PC-3 (cell line): Measurements from ENCODE around the gene SRSF2. TPM values are rescaled to one million over a fixed set of nuclear protein-coding genes. Genes with fewer than 3 reads are reported as not detected.

Experiments
- ATAC-seq: fragments of 200-7000 bp; cut with Tn5 transposase; 2 replicates; pipeline ENCODE4 v1.9.1; 2020; ENCODE audit warnings: mild to moderate bottlenecking, moderate library complexity
- BruUV-seq: library from RNA; stranded (reverse); fragments of 400-500 nt; replicated peaks from 2 replicates; lab custom pipeline; 2021; lab: Mats Ljungman, UMichigan
- CTCF ChIA-PET: fragments of 300-600 bp; sonication (Branson Sonifier 250); formaldehyde crosslinking; loops from one replicate; lab custom pipeline; 2022; ENCODE audit warnings: antibody characterized with exemption; lab: Charles Lee
- POLR2A ChIA-PET: fragments of 300-600 bp; sonication (Branson Sonifier 250); formaldehyde crosslinking; loops from one replicate; lab custom pipeline; 2022; ENCODE audit warnings: antibody characterized with exemption; ENCODE audit not compliant: unreplicated experiment; lab: Charles Lee
- DNase-seq: peaks from one replicate; pipeline ENCODE4 v3.0.0-alpha.2; 2015
- H2AFZ ChIP-seq: fragments of 300-600 bp; sonication (generic); 2 replicates; pipeline ENCODE4 v1.6.0; 2016; ENCODE audit warnings: antibody characterized with exemption, low read length
- H3F3A ChIP-seq: fragments of 300-600 bp; sonication (generic); one replicate; pipeline ENCODE4 v1.6.0; 2017; ENCODE audit warnings: antibody characterized with exemption, low read length, control low read depth, mild to moderate bottlenecking; ENCODE audit not compliant: unreplicated experiment
- H3K27ac ChIP-seq: fragments of 300-600 bp; sonication (generic); 2 replicates; pipeline ENCODE4 v1.5.1; 2016; ENCODE audit warnings: mild to moderate bottlenecking, low read length
- H3K27me3 ChIP-seq: fragments of 300-600 bp; sonication (generic); 2 replicates; pipeline ENCODE4 v1.6.1; 2016; ENCODE audit warnings: low read length, mixed read lengths
- H3K36me3 ChIP-seq: fragments of 300-600 bp; sonication (generic); 2 replicates; pipeline ENCODE4 v1.6.1; 2016; ENCODE audit warnings: low read depth, mixed run types, low read length, mixed read lengths
- H3K4me1 ChIP-seq: fragments of 300-600 bp; sonication (generic); 2 replicates; pipeline ENCODE4 v1.5.1; 2016; ENCODE audit warnings: low read length; ENCODE audit not compliant: insufficient read depth
- H3K4me2 ChIP-seq: fragments of 300-600 bp; sonication (generic); 2 replicates; pipeline ENCODE4 v1.6.0; 2016; ENCODE audit warnings: low read length
- H3K4me3 ChIP-seq: fragments of 300-600 bp; sonication (generic); 2 replicates; pipeline ENCODE4 v1.5.1; 2016; ENCODE audit warnings: mild to moderate bottlenecking, low read length, mixed read lengths
- H3K79me2 ChIP-seq: fragments of 300-600 bp; sonication (generic); 2 replicates; pipeline ENCODE4 v1.6.1; 2017; ENCODE audit warnings: low read length, mixed read lengths
- H3K9ac ChIP-seq: fragments of 300-600 bp; sonication (generic); 2 replicates; pipeline ENCODE4 v1.6.0; 2016; ENCODE audit warnings: mild to moderate bottlenecking, low read length
- H3K9me2 ChIP-seq: fragments of 300-600 bp; sonication (generic); replicated peaks from 2 replicates; pipeline ENCODE4 v1.6.1; 2016; ENCODE audit warnings: mixed run types, low read length, mixed read lengths
- H3K9me3 ChIP-seq: fragments of 300-600 bp; sonication (generic); 2 replicates; pipeline ENCODE4 v1.6.1; 2016; ENCODE audit warnings: low read length, mixed read lengths
- H4K20me1 ChIP-seq: fragments of 300-600 bp; sonication (generic); 2 replicates; pipeline ENCODE4 v1.6.1; 2016; ENCODE audit warnings: low read length, mixed read lengths
- EZH2 ChIP-seq: fragments of 300-600 bp; sonication (generic); IDR thresholded peaks from one replicate; pipeline ENCODE4 v1.6.1; 2017; ENCODE audit warnings: antibody characterized with exemption, mild to moderate bottlenecking, low read length; ENCODE audit not compliant: unreplicated experiment
- EZH2phosphoT487 ChIP-seq: fragments of 300-600 bp; sonication (generic); IDR thresholded peaks from 2 replicates; pipeline ENCODE4 v1.6.1; 2018; ENCODE audit warnings: mild to moderate bottlenecking, antibody characterized with exemption, low read length, borderline replicate concordance
- intact Hi-C: fragments of 100-400 bp; cut with micrococcal nuclease; formaldehyde crosslinking; loops from 2 replicates; pipeline ENCODE4 v1.9.0; 2023
- total RNA-seq: library from RNA; depleted of rRNA; stranded (reverse); fragments of >200 nt; gene quantifications from 2 replicates; pipeline ENCODE4 v1.2.3, GENCODE V29; 2014
- TF ChIP-seq, protein P1 (sequence below): fragments of 300-600 bp; sonication (generic); conservative IDR thresholded peaks from 2 replicates; pipeline ENCODE4 v1.5.1; 2017; ENCODE audit warnings: antibody characterized with exemption, low read depth, mild to moderate bottlenecking, low read length

The SRSF2 gene
- total RNA-seq, 1 experiment from 2014 or later = 859 TPM

DNA sequence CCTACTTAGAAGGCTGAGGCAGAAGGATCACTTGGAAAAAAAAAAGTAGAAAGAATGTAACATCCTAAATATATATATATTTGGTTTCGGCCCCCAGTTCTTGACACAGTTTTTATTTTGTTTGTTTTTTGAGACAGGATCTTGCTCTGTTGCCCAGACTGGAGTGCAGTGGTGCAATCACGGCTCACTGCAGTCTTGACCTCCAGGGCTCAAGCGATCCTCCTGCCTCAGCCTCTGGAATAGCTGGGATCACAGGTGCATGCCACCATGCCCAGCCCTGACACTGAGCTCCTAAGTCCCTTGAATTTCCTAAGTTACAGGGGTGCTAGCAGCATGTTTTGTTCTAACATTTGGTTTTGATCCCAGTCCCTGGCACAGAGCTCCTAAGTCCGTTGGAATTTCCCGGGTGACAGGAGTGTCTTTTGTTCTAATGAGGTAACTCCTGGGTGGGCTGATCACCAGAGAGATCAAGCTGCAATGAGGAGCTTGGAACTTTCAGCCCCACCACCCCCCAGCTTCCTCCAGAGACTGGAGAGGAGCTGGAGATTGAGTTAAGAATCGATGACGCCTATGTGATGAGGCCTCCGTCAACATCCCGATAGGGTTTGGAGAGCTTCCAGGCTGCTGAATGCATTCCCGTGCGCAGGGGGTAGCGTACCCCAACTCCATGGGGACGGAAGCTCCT is 46.4 kb downstream of the SRSF2 start:
- no peak overlapping the region for H3K4me2 ChIP-seq
- H3K4me3 ChIP-seq = no peak overlapping the region
- H3K9me3 ChIP-seq = no peaks in the 10 kb centered on the region
- H3K27ac ChIP-seq = no peak overlapping the region
- no peak overlapping the region for H3K9ac ChIP-seq
- no peaks in the 10 kb centered on the region for H4K20me1 ChIP-seq
- ATAC-seq (no peak), DNase-seq (no peak)
- H3K9me2 ChIP-seq = no peaks in the 10 kb centered on the region
- ChIA-PET POLR2A (interaction anchor here (0.5 kb wide), 1 partner anchor 112 kb away, joined by 3 read pairs; no protein-coding TSS in a partner anchor), CTCF (interaction anchor here (1.8 kb wide), 1 partner anchor 9 kb away, joined by 6 read pairs; no protein-coding TSS in a partner anchor)
- BruUV-seq = no TSS peak
- no peaks in the 10 kb centered on the region for H3K27me3 ChIP-seq
- no peak overlapping the region for H2AFZ ChIP-seq
- intact Hi-C loops = no loop called here
- no peaks in the 10 kb centered on the region for H3K79me2 ChIP-seq
- H3F3A ChIP-seq = no peaks in the 10 kb centered on the region
- H3K4me1 ChIP-seq = peaks cover 17% of the 10 kb centered on the region
- H3K36me3 ChIP-seq = no peaks in the 10 kb centered on the region
- TF ChIP-seq, protein P1, sequence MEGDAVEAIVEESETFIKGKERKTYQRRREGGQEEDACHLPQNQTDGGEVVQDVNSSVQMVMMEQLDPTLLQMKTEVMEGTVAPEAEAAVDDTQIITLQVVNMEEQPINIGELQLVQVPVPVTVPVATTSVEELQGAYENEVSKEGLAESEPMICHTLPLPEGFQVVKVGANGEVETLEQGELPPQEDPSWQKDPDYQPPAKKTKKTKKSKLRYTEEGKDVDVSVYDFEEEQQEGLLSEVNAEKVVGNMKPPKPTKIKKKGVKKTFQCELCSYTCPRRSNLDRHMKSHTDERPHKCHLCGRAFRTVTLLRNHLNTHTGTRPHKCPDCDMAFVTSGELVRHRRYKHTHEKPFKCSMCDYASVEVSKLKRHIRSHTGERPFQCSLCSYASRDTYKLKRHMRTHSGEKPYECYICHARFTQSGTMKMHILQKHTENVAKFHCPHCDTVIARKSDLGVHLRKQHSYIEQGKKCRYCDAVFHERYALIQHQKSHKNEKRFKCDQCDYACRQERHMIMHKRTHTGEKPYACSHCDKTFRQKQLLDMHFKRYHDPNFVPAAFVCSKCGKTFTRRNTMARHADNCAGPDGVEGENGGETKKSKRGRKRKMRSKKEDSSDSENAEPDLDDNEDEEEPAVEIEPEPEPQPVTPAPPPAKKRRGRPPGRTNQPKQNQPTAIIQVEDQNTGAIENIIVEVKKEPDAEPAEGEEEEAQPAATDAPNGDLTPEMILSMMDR = no peak
- TF ChIP-seq EZH2 (no peak), EZH2phosphoT487 (no peak)

DNA sequence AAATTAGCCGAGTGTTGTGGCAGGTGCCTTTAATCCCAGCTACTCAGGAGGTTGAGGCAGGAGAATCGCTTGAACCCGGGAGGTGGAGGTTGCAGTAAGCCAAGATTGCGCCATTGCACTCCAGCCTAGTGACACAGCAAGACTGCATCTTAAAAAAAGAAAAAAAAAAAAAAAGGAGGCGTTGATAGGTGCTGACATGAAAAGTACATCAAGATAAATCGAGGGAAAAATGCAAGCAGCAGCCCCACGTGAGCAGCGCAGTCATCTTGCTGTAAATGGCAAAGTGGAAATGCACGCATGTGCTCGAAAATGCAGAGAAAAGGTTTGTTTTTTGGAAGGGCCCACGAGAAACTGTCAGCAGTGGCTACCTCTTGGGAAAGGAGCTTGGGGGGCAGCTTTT is 47.3 kb downstream of the SRSF2 start:
- H3K4me3 ChIP-seq = no peak overlapping the region
- no peak for TF ChIP-seq EZH2
- no peak for TF ChIP-seq EZH2phosphoT487
- TF ChIP-seq, protein P1 = no peak
- DNase-seq = no peak
- H3F3A ChIP-seq = no peaks in the 10 kb centered on the region
- no TSS peak for BruUV-seq
- H2AFZ ChIP-seq = no peak overlapping the region
- no peaks in the 10 kb centered on the region for H3K9me2 ChIP-seq
- H3K27me3 ChIP-seq = no peaks in the 10 kb centered on the region
- H3K4me1 ChIP-seq = peaks cover 17% of the 10 kb centered on the region
- no peaks in the 10 kb centered on the region for H4K20me1 ChIP-seq
- no peaks in the 10 kb centered on the region for H3K9me3 ChIP-seq
- no peak overlapping the region for H3K4me2 ChIP-seq
- no peak overlapping the region for H3K27ac ChIP-seq
- no peaks in the 10 kb centered on the region for H3K36me3 ChIP-seq
- ATAC-seq = no peak
- ChIA-PET CTCF (no interaction called here), POLR2A (no interaction called here)
- H3K9ac ChIP-seq = no peak overlapping the region
- no peaks in the 10 kb centered on the region for H3K79me2 ChIP-seq
- intact Hi-C loops = no loop called here

DNA sequence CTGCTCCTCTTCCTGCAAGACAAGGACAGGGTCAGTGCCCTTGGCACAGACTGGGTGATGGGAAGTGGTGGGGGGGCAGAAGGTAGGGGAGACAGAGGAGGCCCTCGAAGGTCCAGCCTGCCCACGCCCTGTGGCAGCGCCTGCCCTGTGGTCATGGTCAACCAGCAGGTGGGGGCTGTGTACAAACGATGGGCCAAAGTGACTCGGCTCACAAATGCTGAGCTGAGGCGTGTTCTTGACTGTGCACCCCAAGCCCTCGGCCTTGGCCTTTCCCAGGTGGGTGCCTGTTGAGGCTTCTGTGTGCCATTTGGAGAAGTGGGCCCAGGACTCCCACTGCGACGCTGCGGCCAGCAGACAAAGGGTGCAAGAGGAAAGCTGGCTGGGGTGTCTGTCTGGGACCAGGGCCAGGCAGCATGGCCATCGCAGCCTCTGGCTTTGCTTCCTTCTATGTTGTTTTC is 48.9 kb downstream of the SRSF2 start:
- TSS peak; percentile 44 for BruUV-seq
- Histone ChIP-seq H3K9ac (peak overlapping the region; percentile 20; the same call in 1 of the 2 replicates), H4K20me1 (no peaks in the 10 kb centered on the region), H3K4me2 (peak overlapping the region; percentile 58), H2AFZ (peak overlapping the region; percentile 34), H3K27ac (peak overlapping the region; percentile 80), H3F3A (no peaks in the 10 kb centered on the region), H3K4me1 (peaks cover 17% of the 10 kb centered on the region), H3K79me2 (no peaks in the 10 kb centered on the region), H3K27me3 (no peaks in the 10 kb centered on the region), H3K36me3 (no peaks in the 10 kb centered on the region), H3K9me3 (no peaks in the 10 kb centered on the region), H3K4me3 (peak overlapping the region; percentile 23; the same call in 1 of the 2 replicates), H3K9me2 (no peaks in the 10 kb centered on the region)
- POLR2A ChIA-PET = interaction anchor here (0.6 to 0.8 kb wide), 3 partner anchors 17 to 817 kb away, joined by 3 to 5 read pairs (median 4); no protein-coding TSS in a partner anchor
- intact Hi-C loops = loop anchor here (1.0 kb wide), 1 partner anchor 27 kb away; no protein-coding TSS in a partner anchor
- CTCF ChIA-PET = interaction anchor here (0.9 to 1.1 kb wide), 3 partner anchors 29 to 165 kb away, joined by 3 to 5 read pairs (median 3); no protein-coding TSS in a partner anchor
- DNase-seq (peak; percentile 58), ATAC-seq (peak; percentile 71)
- TF ChIP-seq, protein P1 = 0 out of 2 replicates have a peak, but pooled peaks have one; percentile 20
- no peak for TF ChIP-seq EZH2
